Glomerular endothelial cell (primary cell): ENCODE results near the gene GTSE1. TPM values are rescaled to one million over a fixed set of nuclear protein-coding genes. Genes with fewer than 3 reads are reported as not detected.
"Not testable (repeated sequence)": the region's sequence is repeated elsewhere in the genome, so short reads cannot be mapped to it uniquely, and the experiment has no call there.

Source experiments
- DNase-seq: peaks from one replicate; pipeline ENCODE4 v3.0.0-alpha.2; 2011; ENCODE audit warnings: low read depth, low spot score; ENCODE audit errors: extremely low read depth
- total RNA-seq: library from RNA; depleted of rRNA; stranded (reverse); fragments of >200 nt; gene quantifications from 2 replicates; pipeline ENCODE4 v1.2.3, GENCODE V29; 2015

The GTSE1 gene
- total RNA-seq, 1 donor from 2014 or later: 7.5 TPM

DNA sequence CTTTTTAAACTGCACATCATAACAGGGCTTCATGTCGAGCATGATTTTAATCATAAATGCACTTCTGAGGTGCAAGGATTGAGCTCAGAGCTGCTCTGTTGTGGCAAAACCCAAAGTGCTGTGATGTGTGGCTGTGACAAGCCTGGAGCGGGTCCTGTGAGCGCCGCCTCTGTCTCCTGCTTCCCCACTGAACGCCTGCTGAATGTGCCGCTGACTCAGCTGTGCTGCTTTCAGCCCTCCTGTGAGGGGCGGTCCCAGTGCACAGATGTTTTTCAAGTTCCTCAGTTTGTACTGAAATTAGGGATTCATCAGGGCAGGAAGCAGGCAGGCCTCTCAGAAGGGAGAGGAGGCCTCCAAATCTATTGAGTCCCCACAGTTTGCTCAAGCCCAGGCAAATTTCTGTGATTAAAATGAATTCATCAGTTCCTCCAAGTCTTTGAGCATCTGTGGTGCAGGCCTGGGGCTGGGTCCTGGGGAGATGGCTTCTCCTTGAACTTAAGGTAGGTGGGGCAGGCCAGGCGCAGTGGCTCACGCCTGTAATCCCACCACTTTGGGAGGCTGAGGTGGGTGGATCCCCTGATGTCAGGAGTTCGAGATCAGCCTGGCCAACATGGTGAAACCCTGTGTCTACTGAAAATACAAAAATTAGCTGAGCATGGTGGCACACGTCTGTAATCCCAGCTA lies 3.0 kb upstream of the GTSE1 start:
- no peak for DNase-seq

DNA sequence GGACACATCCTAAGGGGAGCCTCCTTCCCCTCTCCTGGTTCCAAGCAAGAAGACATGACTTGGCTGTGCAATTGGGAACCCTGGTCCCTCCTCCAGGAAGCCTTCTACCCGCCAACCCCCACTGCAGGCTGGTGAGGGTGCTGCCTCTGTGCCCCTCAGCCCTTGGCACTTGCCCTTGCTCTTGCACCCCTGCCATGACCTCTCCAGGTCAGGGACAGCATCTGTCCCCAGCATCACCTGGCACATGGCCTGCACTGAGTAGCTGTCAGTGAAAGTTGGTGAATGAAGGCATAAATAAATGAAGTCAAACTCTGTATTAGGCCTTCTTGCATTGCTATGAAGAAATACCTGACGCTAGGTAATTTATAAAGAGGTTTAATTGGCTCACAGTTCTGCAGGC lies 1.9 kb upstream of the GTSE1 start:
- DNase-seq: no peak

DNA sequence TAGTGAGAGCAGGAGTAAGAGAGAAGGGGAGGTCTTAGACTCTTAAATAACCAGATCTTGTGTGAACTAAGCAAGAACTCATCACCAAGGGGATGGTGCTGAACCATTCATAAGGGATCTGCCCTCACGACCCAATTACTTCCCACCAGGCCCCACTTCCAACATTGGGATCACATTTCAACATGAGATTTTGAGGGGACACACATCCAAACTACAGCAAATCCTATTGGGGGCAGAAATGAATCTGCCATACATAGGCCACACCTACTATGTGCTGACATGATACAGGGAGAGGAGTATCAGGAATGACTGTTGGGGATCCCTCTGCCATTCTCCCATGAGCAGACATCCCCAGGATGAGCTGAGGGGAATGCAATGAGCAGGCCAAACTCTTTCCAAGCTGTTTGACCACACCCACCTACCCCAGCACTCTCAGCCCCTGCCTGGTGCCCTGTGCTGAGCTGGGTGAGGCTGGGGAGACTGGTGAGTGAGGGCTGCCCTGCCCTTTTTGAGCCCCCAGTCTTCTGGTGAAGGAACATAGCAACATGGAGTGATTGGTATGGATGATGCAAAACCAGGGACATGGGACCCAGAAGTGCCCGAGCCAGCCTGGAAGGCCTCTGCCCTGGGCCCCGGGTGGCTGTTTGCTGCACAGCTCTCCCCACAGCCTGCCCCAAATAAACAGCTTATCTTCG lies 1.2 kb upstream of the GTSE1 start:
- no peak for DNase-seq

DNA sequence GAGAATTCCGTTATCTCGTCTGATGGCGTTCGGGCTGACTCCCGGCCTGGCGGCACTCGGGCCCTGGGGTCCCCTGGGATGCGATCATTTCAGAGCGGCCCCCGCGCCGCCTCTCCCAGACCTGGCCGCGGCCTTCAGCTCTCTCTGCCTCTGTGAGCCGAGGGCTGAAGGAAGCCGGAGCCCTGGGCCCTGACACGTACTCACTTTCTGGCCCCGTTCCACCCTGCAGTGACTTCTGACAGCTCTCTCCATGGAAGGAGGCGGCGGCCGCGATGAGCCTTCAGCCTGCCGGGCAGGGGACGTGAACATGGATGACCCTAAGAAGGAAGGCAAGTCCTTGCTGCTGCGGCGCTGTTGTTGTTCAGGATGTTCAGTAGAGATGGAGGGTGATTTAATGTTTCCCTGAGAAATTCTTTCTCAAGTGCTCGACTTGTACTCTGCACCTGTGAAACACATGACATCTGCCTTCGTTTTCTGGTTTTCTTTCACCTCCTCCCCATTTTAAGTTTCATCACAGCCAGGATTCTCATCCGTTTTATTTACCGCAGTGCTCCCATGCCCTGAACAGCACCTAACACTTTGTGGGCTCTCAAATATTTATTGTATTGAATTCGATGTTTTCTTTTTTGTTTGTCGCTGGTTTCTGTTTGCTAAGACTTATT lies 612 bp downstream of the GTSE1 start:
- no peak for DNase-seq

DNA sequence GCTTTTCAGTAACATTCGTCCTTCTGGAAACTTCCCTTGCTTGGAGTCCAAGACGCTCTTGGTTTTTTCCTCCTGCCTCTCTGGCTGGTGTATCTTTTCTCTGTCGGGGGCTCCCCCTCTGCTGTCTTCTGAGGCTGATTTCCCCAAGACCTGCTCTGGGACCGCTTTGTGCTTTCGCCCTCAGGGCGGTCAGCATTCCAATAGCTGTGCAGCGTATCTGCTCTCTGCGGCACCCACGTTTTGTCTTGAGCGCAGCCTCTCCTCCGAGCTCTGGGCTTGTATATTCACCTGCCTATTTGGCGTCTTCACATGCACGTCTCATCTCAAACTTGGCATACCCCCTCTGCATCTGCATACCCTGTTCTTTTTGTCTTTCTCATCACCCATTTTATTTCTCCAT lies 2.4 kb downstream of the GTSE1 start:
- no peak for DNase-seq

DNA sequence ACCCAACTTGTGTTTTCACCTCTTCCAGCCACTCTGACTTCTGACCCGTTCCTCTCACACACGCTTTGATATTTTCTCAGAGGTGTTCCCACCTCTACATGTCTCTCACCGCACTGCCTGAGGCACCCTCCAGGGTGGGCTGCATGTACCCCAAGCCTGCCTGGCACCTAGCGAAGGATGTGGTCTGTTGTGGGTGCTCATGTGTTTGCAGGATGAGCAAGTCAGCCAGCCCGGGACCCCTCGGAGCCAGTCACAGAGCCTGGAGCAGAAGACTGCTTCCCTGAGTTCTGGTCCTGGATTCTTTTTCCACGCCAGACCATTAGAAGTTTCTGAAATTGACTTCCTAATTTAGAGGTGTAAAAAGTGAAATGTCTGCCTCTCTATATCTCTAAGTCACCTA lies 3.8 kb downstream of the GTSE1 start:
- no peak for DNase-seq

DNA sequence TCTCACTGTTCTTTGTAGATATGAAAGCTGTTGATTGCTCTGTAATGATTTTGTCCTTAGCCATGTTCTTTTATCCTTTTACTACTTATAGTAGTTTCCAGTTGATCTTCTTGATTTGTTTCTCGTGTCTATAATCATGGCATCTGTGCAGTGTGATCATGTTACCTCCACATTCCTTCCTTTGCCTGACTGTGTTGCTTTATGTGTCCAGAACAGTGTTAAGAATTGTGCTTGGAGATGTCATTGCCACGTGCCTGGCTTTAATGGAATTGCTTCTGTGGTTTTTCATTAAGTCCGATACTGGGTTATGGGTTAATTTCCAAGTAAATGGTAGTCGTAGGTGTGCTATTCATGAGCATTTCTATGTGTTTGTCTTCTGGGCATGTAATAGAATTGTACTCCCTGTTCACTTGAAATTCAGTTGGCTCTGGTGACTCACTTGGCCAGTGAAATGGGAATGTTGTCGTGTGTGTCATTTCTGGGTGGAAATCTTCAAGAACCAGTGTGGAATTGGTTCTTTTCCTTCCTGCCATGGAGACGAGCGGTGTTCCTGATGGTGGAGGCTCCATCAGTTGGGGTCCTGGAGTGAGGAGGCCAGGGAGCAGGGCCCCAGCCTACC lies 6.8 kb downstream of the GTSE1 start:
- no peak for DNase-seq

DNA sequence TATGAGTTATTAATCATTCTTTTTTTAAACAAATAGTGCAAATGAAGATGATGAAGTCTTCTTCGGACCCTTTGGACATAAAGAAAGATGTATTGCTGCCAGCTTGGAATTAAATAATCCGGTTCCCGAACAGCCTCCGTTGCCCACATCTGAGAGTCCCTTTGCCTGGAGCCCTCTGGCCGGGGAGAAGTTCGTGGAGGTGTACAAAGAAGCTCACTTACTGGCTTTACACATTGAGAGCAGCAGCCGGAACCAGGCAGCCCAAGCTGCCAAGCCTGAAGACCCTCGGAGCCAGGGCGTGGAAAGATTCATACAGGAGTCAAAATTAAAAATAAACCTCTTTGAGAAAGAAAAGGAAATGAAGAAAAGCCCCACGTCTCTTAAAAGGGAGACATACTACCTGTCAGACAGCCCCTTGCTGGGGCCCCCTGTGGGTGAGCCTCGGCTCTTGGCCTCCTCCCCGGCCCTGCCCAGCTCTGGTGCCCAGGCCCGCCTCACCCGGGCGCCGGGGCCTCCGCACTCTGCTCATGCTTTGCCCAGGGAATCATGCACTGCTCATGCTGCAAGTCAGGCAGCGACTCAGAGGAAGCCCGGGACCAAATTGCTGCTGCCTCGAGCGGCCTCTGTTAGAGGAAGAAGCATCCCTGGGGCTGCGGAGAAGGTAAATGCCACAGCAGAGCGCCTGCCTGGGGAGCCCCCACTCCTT lies 11.8 kb downstream of the GTSE1 start:
- DNase-seq: no peak

DNA sequence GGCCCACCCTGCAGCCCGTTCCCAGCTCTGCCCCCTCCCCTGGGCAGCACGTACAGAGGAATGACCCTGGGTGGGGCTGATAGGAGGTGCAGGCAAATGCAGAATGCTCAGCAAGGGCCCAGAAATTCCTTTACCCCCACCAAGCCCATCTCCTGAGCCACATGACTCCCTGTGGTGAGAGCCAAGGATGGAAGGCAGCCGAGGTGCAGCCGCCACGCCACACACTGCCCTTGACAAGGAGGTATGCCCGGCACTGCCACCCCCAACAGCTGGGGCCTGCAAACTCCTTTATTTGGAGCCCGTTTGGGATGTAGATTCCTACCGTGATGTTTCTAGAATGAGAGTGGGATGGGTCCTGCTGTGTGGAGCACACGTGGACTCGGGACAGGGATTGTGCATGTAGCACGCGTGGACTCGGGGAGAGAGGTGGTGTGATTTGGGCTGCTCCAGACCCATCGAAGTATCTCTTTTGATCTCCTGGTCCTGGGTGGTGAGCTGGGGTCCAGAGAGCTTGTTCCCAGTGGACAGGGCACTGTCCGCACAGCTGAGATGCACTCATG lies 12.9 kb downstream of the GTSE1 start:
- no peak for DNase-seq

DNA sequence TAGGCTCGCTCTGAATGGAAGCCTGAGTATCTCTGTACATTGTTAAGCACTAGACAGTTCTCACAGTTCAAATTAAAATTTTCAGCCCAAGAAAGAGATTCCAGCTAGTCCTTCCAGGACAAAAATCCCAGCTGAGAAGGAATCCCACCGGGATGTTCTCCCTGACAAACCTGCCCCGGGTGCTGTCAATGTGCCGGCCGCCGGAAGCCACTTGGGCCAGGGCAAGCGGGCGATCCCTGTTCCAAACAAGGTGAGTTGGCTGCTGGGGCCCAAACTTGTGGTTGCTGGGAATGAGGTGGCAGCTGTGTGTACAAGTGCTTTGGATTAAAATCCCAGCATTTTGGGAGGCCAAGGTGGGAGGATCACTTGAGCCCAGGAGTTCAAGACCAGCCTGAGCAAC lies 15.4 kb downstream of the GTSE1 start:
- no peak for DNase-seq

DNA sequence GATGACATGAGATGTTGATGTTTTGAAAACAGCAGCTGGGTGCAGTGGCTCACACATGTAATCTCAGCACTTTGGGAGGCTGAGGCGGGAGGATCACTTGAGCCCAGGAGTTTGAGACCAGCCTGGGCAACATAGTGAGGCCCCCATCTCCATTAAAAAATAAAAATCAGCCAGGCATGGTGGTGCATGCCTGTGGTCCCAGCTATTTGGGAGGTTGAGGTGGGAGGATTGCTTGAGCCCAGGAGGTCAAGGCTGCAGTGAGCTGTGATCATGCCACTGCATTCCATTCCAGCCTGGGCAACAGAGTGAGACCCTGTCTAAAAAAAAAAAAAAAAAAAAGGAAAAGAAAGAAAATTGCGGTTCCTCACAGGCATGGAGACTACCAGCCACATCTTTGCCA lies 16.2 kb downstream of the GTSE1 start:
- not testable (repeated sequence) for DNase-seq

DNA sequence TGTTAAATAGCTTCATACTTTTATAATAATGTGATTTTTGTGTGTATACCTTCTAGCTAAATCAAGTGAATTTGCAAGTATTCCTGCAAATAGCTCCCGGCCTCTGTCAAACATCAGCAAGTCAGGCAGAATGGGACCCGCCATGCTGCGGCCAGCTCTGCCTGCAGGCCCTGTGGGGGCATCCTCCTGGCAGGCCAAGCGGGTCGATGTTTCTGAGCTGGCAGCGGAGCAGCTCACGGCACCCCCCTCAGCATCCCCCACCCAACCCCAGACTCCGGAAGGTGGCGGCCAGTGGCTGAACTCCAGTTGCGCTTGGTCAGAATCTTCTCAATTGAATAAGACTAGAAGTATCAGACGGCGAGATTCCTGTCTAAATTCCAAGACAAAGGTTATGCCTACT lies 19.3 kb downstream of the GTSE1 start:
- DNase-seq: no peak

DNA sequence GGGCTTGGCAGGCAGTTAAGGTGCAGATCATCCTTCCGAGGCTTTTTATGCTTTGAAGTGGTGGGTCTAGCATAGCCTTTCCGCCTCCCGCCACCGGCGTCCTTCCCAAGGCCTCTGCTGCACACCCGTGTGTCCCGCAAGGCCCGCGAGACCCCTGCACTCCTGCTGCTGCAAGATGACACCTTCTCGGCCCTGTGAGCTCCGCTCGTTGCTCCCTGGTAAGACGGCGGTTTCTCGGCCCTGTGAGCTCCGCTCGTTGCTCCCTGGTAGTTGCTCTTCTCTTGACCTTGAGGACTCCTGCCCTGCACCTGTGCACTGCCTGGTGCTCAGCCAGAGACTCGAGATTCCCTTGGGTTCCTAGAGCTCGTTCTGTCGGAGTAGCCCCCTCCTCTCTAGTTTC lies 21.0 kb downstream of the GTSE1 start:
- DNase-seq: no peak

DNA sequence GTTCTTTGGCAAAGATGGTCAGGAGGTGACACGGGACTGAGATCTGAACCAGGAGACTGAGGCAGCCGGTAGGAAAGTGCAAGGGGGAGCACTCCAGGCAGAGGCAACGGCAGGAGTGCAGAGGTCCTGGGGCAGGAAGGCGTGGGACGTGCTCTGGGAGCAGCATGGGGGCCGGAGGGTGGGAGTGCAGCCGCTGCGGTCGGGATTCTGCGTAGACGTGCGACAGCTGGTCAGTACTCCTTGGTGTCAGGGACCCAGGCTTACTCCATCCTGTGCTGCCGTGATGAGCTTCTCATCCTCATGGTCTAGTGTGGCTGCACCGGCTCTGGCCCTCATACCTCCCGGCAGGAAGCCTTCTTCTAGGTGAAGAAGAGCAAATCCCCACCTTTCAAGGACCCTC lies 21.9 kb downstream of the GTSE1 start:
- DNase-seq: no peak

DNA sequence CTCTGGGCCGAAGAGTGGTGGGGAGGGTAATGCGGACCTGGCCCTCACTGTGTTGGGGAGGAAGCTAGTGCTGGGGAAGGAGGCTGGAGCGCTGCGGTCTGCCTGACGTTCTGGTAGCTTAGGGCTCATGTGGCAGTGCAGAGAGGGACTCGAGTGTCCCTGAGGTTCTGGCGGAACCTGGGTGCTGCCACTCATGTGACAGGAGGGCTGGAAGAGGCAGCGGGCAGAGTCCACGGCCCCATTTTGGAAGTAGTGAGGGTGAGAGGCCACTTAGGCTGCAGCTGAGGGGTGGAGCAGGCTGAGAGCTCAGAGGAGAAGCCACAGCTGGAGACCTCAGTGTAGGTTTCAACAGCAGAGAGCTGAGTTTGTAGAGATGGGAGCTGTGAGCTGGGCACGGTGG lies 22.6 kb downstream of the GTSE1 start:
- DNase-seq: no peak

DNA sequence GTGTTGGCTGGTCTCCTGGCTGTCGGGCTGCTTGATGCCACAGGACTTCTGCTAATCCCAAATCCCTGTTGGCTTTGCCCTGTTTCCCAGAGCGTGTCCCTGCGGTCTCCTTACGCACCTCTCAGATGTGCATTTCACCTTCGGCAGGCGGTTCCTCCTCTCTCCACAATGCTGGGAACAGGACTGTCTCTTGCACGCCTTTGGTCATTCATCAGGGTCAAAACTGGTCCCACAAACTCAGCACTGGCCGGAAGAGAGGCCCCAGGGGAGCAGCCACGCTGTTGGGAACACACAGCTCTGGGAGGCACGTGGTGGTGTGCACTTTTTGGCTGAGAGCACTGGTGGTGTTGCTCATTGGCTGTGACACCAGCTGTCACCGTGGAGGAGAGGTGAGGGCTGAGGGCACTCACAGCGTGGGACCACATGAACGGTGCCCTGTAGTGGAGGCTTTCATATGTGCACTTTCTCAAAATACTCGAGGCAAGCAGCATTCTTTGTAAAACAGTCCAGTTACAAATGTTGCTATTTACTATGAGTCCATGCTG lies 23.6 kb downstream of the GTSE1 start:
- DNase-seq: no peak

DNA sequence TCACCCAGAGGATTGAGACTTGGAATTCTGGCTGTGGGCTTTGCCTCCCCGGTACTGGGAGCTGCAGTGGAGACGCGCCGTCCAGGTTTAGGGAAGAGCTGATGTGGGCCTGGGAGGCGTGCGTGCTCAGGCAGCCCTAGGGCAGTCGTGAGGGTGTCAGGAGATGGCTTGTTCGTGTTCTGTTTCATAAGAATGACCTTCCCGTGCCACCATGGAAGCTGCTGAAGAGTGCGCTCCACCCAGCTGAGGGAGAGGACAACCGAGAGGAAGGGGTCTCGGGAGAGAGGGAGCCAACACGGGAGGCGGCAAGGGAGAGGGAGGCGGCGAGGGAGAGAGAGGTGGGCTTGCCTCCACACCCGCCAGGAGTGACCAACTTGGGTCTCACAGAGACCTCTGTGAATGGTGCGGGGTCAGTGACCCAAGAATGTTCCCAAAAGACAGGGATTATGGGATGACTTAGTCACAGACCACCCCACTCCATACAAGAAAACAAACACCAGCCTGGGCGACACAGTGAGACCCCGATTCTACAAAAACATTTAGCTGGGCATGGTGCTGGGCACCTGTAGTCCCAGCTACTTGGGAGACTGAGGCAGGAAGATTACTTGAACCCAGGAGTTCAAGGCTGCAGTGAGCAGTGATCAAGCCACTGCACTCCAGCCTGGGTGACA lies 24.2 kb downstream of the GTSE1 start:
- no peak for DNase-seq

DNA sequence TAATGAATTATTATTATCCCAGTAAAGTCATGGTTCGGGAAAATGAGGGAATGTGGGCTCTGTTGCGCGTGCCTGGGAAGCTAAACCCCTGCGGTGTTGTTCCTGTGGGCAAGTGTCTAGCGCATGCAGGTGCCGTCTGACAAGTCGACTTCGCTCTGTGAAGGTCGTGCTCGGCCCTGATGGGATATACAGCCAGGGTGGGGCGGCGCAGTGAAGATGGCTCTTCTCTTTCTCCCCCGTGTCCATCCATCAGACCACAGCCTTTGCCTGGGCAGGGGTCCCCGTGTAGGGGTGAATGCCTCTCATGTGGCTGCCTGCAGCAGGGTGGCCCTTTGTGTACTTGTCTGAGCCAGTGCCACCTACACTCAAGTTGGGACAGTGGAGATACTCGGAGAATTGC lies 26.0 kb downstream of the GTSE1 start:
- no peak for DNase-seq

DNA sequence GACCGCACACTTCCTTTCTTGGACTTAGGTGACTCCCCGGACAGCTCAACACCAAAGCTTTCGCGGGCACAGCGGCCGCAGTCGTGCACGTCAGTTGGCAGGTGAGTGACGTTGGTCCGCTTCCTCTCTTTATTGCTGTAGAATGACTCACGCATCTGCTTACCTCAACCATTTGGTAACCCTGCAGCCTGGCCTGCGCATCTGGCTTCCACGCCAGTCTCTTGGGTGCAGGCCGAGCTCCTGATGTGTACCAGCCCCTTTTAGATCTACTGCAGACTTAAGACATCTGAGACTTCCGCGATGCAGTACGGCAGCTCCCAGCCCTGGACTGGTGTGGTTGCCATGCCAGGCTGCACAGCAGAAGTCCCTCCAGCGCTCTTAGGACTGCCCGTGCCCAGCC lies 26.5 kb downstream of the GTSE1 start:
- no peak for DNase-seq

DNA sequence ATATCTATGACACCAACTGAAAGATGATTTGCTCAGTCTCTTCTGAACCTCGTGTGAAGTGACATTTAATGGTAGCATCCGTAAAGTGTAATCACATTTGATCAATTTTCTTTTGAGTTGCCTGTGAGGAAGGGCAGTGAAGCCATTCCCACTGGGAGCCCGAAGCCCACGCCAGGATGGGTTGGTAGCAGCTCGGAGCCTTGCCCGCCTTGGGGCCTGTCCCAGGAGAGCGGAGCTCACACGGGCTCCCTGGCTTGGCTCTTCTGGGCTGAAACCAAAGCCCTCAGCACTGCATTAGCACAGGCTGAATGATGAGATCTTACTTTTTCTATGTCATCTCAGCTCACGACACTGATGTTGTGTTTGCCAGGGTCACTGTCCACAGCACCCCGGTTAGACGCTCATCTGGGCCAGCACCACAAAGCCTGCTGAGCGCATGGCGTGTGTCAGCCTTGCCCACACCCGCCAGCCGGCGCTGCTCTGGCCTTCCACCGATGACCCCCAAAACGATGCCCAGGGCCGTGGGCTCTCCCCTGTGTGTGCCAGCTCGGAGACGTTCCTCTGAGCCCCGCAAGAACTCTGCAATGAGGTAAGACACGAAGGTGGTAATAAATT lies 29.5 kb downstream of the GTSE1 start:
- DNase-seq: no peak
